GM12874 (cell line): Measurements from ENCODE around the gene MYO7B.

ENCODE experiments used
- TF ChIP-seq, protein P1 (sequence below): IDR thresholded peaks from 2 replicates; pipeline ENCODE4 v1.5.1; 2011; ENCODE audit warnings: low read depth, mild to moderate bottlenecking, control low read depth, low read length, moderate library complexity; ENCODE audit not compliant: insufficient read depth

MYO7B gene

DNA sequence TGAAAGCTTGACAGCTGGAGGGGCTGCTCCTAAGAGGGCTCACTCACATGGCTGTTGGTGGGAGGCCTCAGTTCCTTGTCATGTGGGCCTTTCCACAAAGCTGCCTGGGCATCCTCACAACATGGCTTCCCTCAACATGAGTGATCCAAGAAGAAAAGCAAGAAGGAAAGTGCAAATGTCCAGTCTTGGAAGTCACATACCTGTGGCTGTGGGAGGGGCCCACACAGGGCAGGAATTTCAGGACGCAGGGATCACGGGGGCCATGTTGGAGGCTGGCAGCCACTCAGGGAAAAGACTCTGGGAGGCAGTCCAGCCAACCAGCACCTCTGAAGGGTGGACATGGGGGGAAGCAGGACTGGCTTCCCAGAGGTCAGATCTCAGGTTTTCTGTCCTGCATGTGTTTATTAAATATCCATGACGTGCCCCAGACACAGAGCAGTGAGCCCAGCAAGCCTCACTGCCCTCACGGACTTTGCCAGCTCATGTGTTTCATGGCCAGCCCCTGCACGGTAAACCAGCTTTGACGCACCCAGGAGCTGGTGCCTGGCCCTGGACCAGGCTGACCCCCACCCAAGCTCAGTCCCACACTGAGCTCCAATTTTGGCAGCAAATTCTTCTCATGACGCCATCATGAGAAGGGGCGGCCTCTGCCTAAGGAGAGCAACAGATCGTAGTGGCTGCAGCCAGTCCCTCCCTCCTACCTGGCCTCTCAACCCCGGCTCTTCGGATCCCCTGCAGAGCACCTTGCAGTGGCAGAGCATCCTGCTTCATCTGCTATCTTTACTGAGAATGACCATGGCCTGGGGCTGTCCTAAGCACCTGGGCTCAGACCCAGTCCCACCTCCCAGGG lies 75.8 kb downstream of the MYO7B start:
- TF ChIP-seq, protein P1, sequence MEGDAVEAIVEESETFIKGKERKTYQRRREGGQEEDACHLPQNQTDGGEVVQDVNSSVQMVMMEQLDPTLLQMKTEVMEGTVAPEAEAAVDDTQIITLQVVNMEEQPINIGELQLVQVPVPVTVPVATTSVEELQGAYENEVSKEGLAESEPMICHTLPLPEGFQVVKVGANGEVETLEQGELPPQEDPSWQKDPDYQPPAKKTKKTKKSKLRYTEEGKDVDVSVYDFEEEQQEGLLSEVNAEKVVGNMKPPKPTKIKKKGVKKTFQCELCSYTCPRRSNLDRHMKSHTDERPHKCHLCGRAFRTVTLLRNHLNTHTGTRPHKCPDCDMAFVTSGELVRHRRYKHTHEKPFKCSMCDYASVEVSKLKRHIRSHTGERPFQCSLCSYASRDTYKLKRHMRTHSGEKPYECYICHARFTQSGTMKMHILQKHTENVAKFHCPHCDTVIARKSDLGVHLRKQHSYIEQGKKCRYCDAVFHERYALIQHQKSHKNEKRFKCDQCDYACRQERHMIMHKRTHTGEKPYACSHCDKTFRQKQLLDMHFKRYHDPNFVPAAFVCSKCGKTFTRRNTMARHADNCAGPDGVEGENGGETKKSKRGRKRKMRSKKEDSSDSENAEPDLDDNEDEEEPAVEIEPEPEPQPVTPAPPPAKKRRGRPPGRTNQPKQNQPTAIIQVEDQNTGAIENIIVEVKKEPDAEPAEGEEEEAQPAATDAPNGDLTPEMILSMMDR = no peak

DNA sequence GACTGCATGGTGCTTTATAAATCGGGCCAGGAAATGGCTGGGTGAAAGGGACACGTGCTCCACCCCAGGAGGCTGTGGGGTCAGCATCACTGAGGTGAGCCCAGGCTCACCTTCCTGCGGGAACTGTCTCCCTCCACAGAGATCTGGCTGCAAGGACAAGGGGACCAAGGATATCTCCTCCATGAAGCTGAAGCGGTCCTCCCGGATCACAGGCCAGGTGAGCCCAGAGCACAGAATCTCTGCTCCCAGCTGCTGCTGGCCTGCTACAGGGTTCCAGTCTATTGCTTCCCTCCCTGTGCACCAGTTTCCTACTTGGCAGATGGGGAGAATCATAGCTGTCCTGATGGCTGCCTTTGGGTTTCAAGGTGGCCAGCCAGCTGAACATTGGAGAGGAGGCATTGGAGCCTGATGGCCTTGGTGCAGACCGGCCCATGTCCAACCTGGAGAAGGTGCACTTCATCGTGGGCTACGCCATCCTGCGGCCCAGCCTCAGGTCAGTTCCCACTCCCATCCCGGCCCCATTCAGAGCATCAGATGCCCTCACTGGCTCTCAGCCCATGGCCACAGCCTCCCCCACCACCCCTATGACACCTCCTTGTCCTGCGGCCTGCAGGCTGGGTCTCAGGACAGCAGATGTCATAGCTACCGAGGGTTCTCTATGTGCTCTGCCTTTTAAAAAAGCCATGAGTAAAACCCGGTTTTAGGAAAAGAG lies 76.8 kb downstream of the MYO7B start:
- TF ChIP-seq, protein P1 = no peak

DNA sequence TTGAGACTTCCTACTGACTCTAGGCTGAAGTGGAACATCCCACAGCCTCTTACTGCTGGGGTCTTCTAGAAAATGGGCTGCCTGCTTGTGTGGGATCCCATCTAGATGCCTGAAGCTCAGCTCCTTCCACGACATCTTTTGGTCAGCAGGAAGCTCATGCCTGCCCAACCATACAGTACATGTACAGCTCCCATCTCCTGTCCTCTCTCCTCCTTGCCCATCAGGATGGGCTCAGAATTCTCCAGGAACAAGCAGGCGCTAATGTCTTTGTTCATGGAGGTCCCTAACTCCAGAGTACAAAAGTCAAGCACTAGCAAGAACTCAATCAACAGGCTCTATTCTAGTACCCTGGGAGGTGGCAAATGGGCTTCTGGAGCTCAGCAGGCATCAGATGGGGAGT lies 78.8 kb downstream of the MYO7B start:
- TF ChIP-seq, protein P1 = no peak

DNA sequence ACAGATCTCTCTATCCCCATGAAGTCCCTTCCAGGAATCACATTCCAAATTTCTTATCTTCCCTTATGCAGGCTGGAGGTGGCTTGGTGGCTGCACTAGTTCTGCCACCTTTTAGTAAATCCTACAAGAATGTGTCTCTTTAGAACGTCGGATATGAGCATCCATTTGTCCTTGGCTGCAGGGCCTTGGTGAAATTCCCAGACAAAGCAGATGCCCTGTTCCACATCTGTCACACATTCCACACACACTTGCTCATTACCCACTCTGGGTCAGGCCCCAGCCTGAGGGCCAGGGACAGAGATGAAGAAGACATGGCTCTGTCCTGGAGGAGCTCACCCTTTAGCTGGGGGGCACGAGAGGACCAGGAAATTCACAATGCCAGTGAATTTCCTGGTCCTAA lies 79.2 kb downstream of the MYO7B start:
- TF ChIP-seq, protein P1 = no peak

DNA sequence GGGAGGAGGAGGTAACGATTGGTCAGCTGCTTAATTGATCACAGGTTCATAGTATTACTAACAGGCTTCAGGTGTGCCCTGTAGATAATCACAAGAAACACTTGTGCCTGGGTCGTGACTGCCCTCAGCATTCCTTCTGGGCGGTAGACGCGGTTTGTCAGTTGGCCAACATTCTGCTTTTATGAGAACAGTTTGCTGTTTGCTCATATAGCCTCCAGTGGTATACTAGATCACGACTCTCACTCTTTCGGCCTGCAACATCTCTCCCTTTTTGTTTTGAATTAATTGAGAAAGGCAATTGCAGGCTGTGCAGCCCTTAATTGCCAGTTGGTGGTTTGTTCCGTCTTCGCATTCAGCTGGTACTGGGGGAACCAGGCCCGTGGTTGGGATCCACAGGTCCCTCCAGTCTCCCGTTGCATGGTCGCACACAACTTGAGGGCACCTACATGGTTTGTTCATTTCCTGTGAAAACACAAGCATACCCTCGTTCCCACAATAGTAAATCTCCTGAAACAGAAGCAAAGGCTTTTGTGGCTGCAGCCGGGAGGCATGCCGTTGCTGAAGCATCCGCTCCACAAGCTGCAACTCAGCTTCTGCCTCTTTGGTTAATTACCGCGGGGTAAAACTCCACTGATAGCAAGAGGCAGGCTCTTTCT lies 80.2 kb downstream of the MYO7B start:
- TF ChIP-seq, protein P1 = no peak

DNA sequence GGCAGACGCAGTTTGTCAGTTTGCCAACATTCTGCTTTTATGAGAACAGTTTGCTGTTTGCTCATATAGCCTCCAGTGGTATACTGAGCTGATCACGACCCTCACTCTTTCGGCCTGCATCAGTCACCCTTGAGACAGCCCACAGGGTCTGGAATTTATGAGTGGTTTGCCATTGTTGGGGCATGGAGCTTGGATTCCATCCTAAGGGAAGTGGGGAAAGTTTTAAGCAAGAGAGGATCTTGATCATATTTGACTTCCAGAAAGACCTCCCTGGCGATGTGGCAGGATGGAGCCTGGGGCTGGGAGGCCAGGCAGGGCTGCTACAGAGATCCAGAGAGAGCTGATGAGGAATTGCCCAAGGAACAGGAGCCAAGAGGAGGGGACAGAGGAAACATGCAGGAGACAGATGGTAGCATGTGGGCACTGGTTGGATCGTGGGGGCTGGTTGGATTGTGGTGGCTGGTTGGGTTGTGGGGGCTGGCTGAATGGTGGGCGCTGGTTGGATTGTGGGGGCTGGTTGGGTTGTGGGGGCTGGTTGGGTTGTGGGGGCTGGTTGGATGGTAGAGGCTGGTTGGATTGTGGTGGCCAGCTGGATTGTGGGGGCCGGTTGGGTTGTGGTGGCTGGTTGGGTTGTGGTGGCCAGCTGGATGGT lies 83.2 kb downstream of the MYO7B start:
- TF ChIP-seq, protein P1 = no peak

DNA sequence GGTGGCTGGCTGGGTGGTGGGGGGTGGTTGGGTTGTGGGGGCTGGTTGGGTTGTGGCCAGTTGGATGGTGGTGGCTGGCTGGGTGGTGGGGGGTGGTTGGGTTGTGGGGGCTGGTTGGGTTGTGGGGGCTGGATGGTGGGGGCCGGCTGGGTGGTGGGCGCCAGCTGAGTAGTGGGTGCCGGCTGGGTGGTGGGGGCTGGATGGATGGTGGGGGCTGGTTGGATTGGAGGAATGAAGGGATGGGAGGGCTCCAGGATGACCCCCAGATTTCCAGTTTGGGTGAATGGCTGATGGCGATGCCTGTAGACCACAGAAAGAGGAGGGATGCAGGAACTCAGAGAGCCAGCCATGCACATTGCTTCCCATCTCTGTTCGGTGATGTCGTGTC lies 83.7 kb downstream of the MYO7B start:
- TF ChIP-seq, protein P1 = no peak
